Mesothelial cell of epicardium (in vitro differentiated cells): ENCODE measurements around the gene CCNB2. TPM values are rescaled to one million over a fixed set of nuclear protein-coding genes. Genes with fewer than 3 reads are reported as not detected.
"Not testable (repeated sequence)": the region's sequence is repeated elsewhere in the genome, so short reads cannot be mapped to it uniquely, and the experiment has no call there.

ENCODE experiments used
- DNase-seq, 2 experiments: peaks; one replicate each; pipeline ENCODE4 v3.0.0; 2021; ENCODE audit warnings: low spot score in 2 of 2; ENCODE audit not compliant: unreplicated experiment in 2 of 2
- H3K27ac Mint-ChIP-seq: 2 replicates; pipeline ENCODE4 v1.8.0; 2021; ENCODE audit warnings: mixed read lengths
- H3K27me3 Mint-ChIP-seq: 2 replicates; pipeline ENCODE4 v1.8.0; 2021; ENCODE audit warnings: low read depth, mixed read lengths
- H3K36me3 Mint-ChIP-seq: 2 replicates; pipeline ENCODE4 v1.8.0; 2021; ENCODE audit warnings: mixed read lengths
- H3K4me1 Mint-ChIP-seq: 2 replicates; pipeline ENCODE4 v1.8.0; 2021; ENCODE audit warnings: mixed read lengths
- H3K4me3 Mint-ChIP-seq: 2 replicates; pipeline ENCODE4 v1.8.0; 2021; ENCODE audit warnings: mild to moderate bottlenecking, moderate library complexity, mixed read lengths
- H3K9me3 Mint-ChIP-seq: 2 replicates; pipeline ENCODE4 v1.8.0; 2021; ENCODE audit warnings: mixed read lengths
- CTCF ChIP-seq: fragments of 200-600 bp; sonication (generic); IDR thresholded peaks from one replicate; pipeline ENCODE4 v1.5.0; 2021; ENCODE audit warnings: antibody characterized with exemption; ENCODE audit not compliant: unreplicated experiment
- total RNA-seq: library from RNA; stranded (reverse); gene quantifications from 3 replicates; pipeline ENCODE4 v1.2.1, GENCODE V29; 2021

Gene CCNB2
- total RNA-seq, 1 donor from 2014 or later: 26.8 TPM

GRCh38 chr15:59160880-59161593 is 56.1 kb downstream of the CCNB2 start:
- Mint-ChIP-seq H3K4me3 (no peak overlapping the region), H3K27ac (no peak overlapping the region), H3K4me1 (peaks cover 19% of the 10 kb centered on the region), H3K36me3 (peaks cover 23% of the 10 kb centered on the region), H3K9me3 (peaks cover 4% of the 10 kb centered on the region), H3K27me3 (no peaks in the 10 kb centered on the region)
- TF ChIP-seq CTCF: no peak
- DNase-seq: no peak

- H3K27me3 Mint-ChIP-seq, H3K27ac Mint-ChIP-seq, H3K4me3 Mint-ChIP-seq, H3K9me3 Mint-ChIP-seq, DNase-seq: not testable (repeated sequence)
- peaks cover 26% of the 10 kb centered on the region for H3K4me1 Mint-ChIP-seq
- H3K36me3 Mint-ChIP-seq: peaks cover 23% of the 10 kb centered on the region
These were observed 57.1 kb downstream of the CCNB2 start for GRCh38 chr15:59162080-59162479.

GRCh38 chr15:59165726-59166125 is 60.8 kb downstream of the CCNB2 start:
- peaks cover 4% of the 10 kb centered on the region for H3K9me3 Mint-ChIP-seq
- H3K27ac Mint-ChIP-seq: no peak overlapping the region
- no peak overlapping the region for H3K4me3 Mint-ChIP-seq
- DNase-seq: no peak
- no peaks in the 10 kb centered on the region for H3K27me3 Mint-ChIP-seq
- H3K36me3 Mint-ChIP-seq: peaks cover 10% of the 10 kb centered on the region
- H3K4me1 Mint-ChIP-seq: peaks cover 19% of the 10 kb centered on the region
- no peak for TF ChIP-seq CTCF

- Mint-ChIP-seq H3K4me3 (no peak overlapping the region), H3K4me1 (peaks cover 19% of the 10 kb centered on the region), H3K36me3 (peaks cover 9% of the 10 kb centered on the region), H3K9me3 (peaks cover 4% of the 10 kb centered on the region), H3K27me3 (no peaks in the 10 kb centered on the region), H3K27ac (peak overlapping the region; percentile 10)
- DNase-seq: no peak
- TF ChIP-seq CTCF: no peak
These were observed 61.2 kb downstream of the CCNB2 start for GRCh38 chr15:59166166-59166565.

GRCh38 chr15:59166601-59167265 is 61.8 kb downstream of the CCNB2 start:
- Mint-ChIP-seq H3K36me3 (peaks cover 13% of the 10 kb centered on the region), H3K27me3 (no peaks in the 10 kb centered on the region), H3K27ac (no peak overlapping the region), H3K4me1 (peaks cover 19% of the 10 kb centered on the region), H3K4me3 (no peak overlapping the region), H3K9me3 (peaks cover 4% of the 10 kb centered on the region)
- DNase-seq: no peak
- no peak for TF ChIP-seq CTCF

- no peak for DNase-seq
- H3K4me3 Mint-ChIP-seq: no peak overlapping the region
- no peak overlapping the region for H3K27ac Mint-ChIP-seq
- H3K36me3 Mint-ChIP-seq: peaks cover 14% of the 10 kb centered on the region
- H3K9me3 Mint-ChIP-seq: peaks cover 4% of the 10 kb centered on the region
- peaks cover 16% of the 10 kb centered on the region for H3K4me1 Mint-ChIP-seq
- H3K27me3 Mint-ChIP-seq: no peaks in the 10 kb centered on the region
- TF ChIP-seq CTCF: no peak
These were observed 63.6 kb downstream of the CCNB2 start for GRCh38 chr15:59168536-59168935.
